Stimulated activated CD8-positive, alpha-beta memory T cell treated with anti-CD3 and anti-CD28 coated beads, Interleukin-4, amount 100 ng/mL, for 24 hours (primary cell): ENCODE measurements around the gene NEIL1.
A peak's percentile ranks its signal among the peaks of the same experiment; 100 is the strongest.
"Not testable (repeated sequence)": the region's sequence is repeated elsewhere in the genome, so short reads cannot be mapped to it uniquely, and the experiment has no call there.

ENCODE experiments used
- DNase-seq: peaks from one replicate; pipeline ENCODE4 v3.0.0-alpha.2; 2020; ENCODE audit warnings: low read depth

The NEIL1 gene

DNA sequence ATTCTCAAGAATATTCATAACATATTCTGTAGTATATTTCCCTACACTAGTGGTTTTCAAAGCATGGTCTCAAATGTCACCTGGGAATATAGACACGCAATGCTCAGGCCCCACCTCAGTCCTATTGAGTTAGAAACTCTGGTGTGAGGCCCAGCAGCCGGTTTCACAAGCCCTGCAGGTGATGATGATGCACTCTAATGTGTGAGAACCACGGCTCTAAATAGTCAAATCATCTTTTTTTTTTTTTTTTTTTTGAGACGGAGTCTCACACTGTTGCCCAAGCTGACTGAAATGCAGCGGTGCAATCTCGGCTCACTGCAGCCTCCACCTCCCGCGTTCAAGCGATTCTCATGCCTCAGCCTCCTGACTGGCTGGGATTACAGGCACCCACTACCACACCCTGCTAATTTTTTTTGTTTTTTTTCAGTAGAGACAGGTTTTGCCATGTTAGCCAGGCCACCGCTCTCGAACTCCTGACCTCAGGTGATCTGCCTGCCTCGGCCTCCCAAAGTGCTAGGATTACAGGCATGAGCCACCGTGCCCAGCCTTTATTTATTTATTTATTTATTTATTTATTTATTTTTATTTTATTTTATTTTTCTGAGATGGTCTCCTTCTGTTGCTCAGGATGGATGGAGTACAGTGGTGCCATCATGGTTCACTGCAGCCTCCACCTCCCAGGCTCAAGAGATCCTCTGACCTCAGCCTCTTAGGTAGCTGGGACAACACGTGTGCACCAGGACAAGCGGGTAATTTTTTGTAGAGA is 13.0 kb upstream of the NEIL1 start:
- not testable (repeated sequence) for DNase-seq

GRCh38 chr15:75335313-75335704 is 11.5 kb upstream of the NEIL1 start:
- DNase-seq = no peak

- peak; percentile 74 for DNase-seq
These were observed 11.0 kb upstream of the NEIL1 start, which contains the start of gene COMMD4 for GRCh38 chr15:75335705-75336355. Gene COMMD4, plus strand, starts transcription at chr15:75336063. Its CDS starts 27 bp downstream, at chr15:75336090.

DNA sequence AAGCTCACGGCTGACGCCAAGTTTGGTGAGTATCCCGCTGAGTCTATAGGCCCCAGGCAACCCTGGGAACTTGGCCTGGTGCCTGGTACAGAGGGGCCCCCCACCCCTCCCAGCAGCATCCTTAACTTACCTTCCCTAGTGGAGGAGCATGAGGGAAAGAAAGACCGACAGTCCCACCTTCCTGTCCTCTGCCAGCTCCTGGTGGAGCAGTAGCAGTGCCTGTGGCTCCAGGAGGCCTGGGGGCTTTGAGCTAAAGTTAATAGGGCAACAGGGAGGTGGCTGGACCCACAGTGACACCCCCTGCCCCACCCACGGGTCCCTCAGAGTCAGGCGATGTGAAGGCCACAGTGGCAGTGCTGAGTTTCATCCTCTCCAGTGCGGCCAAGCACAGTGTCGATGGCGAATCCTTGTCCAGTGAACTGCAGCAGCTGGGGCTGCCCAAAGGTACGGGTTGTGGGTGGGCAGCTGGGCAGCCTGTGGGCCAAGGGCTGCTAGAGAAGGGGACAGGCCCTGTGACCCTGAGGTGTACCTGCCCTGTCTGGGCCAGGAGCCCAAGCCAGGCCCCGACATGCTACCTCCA is 8.1 kb upstream of the NEIL1 start:
- no peak for DNase-seq

GRCh38 chr15:75339531-75340240 is 7.2 kb upstream of the NEIL1 start:
- DNase-seq = no peak

- DNase-seq = no peak
These were observed 4.6 kb upstream of the NEIL1 start for GRCh38 chr15:75342221-75342620.

- not testable (repeated sequence) for DNase-seq
These were observed 2.9 kb upstream of the NEIL1 start for GRCh38 chr15:75343953-75344352.

GRCh38 chr15:75347222-75348033 is 589 bp downstream of the NEIL1 start:
- DNase-seq = peak; percentile 24

DNA sequence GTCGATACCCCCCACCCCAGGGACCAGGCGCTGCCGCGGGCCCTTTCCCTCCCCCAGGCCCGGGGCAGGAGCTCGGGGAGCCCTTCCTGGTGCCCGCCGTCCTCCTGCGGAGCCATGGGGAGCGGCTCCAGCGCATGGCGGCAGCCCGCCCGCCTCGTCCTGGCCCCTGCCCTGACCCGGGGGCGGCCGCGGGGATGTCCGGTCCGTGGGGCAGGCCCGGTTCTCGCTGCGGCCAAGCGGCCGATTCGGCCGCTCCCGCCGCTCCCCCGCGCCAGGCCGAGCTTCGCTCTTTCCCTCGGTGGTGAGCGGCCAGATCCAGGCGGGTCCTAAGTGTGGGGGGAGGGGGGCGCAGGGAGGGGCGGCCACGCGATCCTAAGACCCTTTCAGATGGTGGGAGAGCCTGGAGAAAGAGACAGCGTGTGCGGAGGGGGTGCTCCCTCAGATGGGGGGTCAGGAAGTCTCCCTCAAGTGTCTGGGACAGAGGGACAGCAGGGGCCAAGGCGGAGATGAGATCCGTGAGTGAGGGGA is 1.3 kb downstream of the NEIL1 start:
- no peak for DNase-seq

DNA sequence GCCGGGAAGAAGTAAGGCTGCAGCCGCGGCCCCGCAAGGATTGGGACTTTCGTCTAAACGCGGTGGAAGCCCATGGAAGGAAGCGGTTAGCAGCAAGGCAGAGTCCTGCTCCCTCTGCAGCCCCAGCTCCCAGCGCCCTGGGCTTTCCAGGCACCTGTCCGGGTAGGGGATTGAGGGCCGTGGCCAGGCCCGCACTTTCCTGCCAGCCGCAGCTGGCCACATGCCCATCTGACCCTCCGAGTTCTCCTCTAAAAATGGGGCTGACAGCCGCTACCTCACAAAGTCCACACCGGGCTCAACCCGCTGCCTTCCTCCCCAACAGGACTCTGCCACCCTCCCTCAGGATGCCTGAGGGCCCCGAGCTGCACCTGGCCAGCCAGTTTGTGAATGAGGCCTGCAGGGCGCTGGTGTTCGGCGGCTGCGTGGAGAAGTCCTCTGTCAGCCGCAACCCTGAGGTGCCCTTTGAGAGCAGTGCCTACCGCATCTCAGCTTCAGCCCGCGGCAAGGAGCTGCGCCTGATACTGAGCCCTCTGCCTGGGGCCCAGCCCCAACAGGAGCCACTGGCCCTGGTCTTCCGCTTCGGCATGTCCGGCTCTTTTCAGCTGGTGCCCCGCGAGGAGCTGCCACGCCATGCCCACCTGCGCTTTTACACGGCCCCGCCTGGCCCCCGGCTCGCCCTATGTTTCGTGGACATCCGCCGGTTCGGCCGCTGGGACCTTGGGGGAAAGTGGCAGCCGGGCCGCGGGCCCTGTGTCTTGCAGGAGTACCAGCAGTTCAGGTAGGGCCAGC is 1.9 kb downstream of the NEIL1 start:
- DNase-seq = no peak

GRCh38 chr15:75349351-75349669 is 2.5 kb downstream of the NEIL1 start:
- DNase-seq = not testable (repeated sequence)

DNA sequence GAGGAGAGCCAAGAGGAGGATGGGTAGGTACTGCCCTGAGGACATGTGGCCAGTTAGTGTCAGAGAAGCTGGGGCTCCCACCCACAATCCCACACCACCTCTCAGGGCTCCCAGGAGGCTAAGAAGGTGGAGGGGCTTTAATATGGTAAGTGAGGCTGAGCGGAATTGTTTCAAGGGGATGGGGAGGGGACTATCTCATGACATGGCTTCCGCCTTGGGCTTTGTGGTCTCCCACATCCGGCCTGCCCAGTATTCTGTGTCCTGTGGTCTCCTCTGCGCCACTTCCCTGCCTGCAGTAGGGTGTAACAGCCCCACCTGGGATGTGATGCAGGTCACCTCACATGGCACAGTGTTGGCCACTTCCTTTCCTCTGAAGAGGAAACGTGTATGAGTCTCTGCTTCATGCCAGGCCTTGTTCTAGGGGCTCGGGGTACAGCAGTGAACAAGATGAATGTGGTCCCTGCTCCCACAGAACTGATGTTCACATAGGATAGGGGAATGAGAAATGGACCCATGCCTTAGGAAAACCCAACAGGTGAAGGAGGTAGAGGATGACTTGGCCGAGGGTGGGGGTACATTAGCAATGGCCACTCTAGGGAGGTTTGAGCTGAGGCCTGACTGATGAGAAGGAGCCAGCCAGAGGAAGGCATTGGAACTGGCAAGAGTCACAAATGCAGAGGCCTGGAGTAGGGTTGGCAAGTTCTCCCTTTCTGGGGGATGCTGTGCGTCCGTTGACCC is 3.2 kb downstream of the NEIL1 start:
- peak; percentile 62 for DNase-seq

DNA sequence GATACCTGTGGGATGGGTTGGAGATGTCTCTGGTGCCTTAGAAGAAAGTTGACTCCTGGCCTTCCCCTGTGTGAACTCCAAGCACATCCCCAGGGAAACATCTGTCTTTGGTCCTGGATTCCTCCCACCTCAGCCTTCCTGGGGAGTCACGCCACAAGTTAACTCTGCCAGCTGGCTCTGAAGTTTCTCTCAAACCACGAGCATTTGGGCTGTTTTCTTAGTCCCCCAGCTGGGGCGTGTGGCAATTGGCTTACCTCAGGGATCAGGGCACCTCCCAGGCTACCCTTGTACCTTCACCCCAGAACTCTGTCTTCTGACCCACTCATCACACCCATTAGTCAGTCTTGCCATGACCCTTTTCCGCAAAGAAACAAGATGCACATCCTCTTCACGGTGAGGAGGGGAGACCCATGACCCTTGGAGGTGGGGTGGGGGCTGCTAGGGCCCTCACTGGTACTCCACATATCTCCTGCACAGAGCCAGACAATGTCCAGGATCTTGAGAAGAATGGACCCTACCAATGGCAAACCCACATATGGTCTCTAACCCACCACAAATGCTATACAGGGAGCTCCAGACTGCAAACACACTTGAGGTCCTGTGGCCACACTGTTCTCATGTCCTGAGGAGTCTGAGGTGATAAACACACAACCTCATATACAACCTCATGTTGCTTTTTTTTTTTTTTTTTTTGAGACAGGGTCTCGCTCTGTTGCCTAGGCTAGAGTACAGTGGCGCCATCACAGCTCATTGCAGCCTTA is 3.9 kb downstream of the NEIL1 start:
- DNase-seq = no peak

GRCh38 chr15:75352186-75353080 is 5.6 kb downstream of the NEIL1 start:
- no peak for DNase-seq

DNA sequence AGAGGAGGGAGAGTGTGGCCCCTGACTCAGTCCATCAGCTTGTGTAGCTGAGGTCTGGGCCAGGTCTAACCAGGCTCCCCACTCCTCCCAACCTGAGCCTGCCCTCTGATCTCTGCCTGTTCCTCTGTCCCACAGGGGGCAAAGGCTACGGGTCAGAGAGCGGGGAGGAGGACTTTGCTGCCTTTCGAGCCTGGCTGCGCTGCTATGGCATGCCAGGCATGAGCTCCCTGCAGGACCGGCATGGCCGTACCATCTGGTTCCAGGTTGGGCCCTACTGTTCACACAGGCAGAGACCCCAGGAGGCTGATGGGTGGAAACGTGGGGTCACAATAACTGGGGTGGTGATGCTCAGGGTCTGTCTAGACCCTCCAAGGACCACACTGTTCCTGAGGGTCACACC is 6.8 kb downstream of the NEIL1 start:
- DNase-seq = no peak

- DNase-seq = no peak
These were observed 7.6 kb downstream of the NEIL1 start for GRCh38 chr15:75354454-75354853.

DNA sequence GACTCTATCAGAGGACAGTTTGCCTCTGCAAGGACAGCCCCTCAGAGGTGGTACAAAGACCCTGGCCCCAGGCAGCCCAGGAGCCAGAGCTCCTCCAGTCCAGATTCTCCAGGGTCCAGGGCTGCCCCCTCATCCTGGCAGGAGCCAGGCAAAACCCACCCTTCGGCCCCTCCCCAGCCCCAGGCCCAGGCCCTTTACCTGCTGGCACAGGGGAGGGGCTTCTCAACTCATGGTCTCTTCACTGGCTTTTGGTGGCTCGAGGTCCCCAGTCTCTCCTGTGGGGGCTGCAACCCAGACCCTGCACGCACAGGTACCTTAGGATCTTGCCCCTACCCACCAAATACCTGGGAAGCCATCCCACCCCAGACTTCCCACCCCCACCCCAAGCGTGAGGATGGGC is 8.5 kb downstream of the NEIL1 start:
- no peak for DNase-seq

DNA sequence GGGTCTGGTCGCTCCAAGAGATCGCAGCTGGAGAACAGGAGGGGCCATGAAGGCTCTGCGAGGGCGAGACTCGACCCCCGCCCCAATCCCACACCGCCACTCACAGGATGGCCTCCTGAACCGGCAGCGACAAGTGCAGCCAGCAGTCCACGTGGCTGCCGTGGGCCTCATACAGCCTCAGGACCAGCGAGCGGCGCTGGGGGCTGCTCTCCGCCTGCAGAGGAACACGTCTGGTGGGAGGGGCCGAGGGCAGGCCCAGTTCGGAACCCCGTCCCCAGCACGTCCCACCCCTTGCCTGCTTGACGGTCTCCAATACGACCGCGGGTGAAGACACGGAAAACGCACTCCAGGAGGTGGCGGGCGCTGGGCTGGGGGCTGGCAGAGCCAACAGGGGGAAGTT is 9.2 kb downstream of the NEIL1 start:
- no peak for DNase-seq
